SW 1271 (cell line): Measurements from ENCODE around the gene AHCYL1.

Source experiments
- DNase-seq, 2 experiments: peaks; one replicate each; lab custom pipeline; 2025; lab: John Stamatoyannopoulos, UW

AHCYL1 gene

GRCh38 chr1:110061341-110061740 lies 76.8 kb downstream of the AHCYL1 start:
- DNase-seq = no peak

- DNase-seq = no peak
These were observed 78.0 kb downstream of the AHCYL1 start for GRCh38 chr1:110062612-110063011.

GRCh38 chr1:110063781-110064180 lies 79.2 kb downstream of the AHCYL1 start:
- DNase-seq = no peak

GRCh38 chr1:110064576-110065337 lies 80.2 kb downstream of the AHCYL1 start:
- DNase-seq = no peak

GRCh38 chr1:110065841-110066240 lies 81.3 kb downstream of the AHCYL1 start:
- DNase-seq = no peak

DNA sequence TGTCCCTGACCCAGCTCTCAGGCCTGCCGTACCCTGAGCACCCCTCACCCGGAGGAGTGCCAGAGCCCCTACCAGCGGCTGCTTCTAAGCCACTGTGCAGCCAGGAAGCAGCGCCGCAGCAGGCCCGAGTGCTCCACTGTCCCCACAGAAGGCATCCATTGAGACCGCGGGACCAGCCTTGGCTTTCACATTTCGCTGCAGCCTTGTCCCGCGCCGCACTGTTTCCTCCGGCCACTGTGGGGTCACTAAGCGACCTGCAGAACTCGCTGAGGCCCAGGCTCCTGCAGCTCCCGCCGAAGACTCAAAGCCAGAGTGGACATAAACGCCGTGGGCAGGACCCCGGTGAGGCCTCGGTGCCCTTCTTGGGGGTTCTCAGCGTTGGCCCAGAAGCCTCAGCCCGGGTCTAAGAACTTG lies 82.9 kb downstream of the AHCYL1 start:
- no peak for DNase-seq

GRCh38 chr1:110067893-110068645 lies 83.5 kb downstream of the AHCYL1 start:
- DNase-seq = no peak

- no peak for DNase-seq
These were observed 84.3 kb downstream of the AHCYL1 start for GRCh38 chr1:110068646-110069403.

- no peak for DNase-seq
These were observed 85.1 kb downstream of the AHCYL1 start for GRCh38 chr1:110069404-110070281.

- no peak for DNase-seq
These were observed 85.7 kb downstream of the AHCYL1 start for GRCh38 chr1:110070282-110070669.

DNA sequence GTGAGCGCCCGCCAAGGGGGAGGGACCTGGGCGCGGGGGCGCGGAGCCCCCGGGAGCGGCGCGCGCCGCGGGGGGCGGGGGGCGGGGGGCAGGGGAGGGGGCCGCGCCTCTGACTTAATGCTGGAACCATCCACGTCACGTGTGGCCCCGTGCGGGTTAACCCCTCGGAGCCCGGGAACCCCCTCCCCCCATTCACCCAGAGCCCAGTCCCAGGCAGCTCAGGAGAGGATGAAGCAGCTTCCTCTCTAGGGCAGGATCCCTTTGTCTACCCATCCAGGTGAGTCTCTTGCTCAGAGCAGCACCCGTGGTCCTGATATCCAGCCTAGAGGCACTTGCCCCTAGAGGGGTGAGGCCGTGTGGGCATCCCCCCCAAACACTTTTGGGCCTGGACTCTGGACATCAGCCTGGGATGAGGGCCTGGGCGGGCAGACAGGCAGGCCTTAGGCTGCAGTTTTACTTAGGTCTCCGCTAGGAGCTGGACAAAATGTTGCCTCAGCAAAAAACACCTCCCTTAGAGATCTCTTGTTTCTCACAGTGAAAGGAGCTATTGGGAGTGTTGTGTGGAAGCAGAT lies 86.2 kb downstream of the AHCYL1 start, which contains the start of gene ALX3:
ALX3 (minus strand) TSS at position 2 of the 572 bp plus-strand sequence. CDS start 60 bp downstream, outside the sequence.
- DNase-seq = no peak
